Peyer's patch (tissue), 4 donors: ENCODE data around the gene KCNMA1.

ENCODE experiments used
- POLR2A ChIP-seq, 2 donors: fragments of 450-650 bp; IDR thresholded peaks; one replicate each; pipeline ENCODE4 v1.5.1; 2017; ENCODE audit warnings: antibody characterized with exemption in 2 of 2, mild to moderate bottlenecking in 2 of 2, moderate library complexity in 2 of 2
- TF ChIP-seq, protein P1 (sequence below), 6 experiments: fragments of 450-650 bp in 4 of 6; fragments of 200-600 bp in 2 of 6; sonication (generic) in 1 of 6; IDR thresholded peaks; one replicate each; pipeline ENCODE4 v1.5.1; 2017 to 2019; ENCODE audit warnings: antibody characterized with exemption in 6 of 6, mild to moderate bottlenecking in 3 of 6, moderate library complexity in 1 of 6

DNA sequence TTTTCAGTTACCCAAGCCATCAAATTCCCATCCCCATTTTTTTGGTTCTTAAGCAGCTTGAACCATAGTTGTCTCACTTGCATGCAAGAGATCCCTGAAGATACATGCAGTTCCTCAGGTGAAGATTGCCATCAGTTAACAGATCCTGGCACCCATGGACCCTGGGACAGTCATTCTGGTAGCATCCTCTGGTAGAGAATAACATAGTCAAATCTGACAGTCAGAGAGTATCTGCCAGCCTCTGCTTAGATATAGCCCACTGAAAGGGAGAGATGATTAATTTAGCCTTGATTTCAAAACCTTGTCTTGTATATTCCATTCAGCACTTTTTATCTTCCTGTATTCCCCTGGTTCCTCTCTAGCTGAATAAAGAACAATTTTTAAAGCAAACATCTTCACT lies 280.4 kb downstream of the KCNMA1 start:
- TF ChIP-seq, protein P1, sequence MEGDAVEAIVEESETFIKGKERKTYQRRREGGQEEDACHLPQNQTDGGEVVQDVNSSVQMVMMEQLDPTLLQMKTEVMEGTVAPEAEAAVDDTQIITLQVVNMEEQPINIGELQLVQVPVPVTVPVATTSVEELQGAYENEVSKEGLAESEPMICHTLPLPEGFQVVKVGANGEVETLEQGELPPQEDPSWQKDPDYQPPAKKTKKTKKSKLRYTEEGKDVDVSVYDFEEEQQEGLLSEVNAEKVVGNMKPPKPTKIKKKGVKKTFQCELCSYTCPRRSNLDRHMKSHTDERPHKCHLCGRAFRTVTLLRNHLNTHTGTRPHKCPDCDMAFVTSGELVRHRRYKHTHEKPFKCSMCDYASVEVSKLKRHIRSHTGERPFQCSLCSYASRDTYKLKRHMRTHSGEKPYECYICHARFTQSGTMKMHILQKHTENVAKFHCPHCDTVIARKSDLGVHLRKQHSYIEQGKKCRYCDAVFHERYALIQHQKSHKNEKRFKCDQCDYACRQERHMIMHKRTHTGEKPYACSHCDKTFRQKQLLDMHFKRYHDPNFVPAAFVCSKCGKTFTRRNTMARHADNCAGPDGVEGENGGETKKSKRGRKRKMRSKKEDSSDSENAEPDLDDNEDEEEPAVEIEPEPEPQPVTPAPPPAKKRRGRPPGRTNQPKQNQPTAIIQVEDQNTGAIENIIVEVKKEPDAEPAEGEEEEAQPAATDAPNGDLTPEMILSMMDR (IDR thresholded peaks at IDR 0.05) = no peak
- TF ChIP-seq POLR2A (IDR thresholded peaks at IDR 0.05) = no peak
